Stimulated activated naive CD8-positive, alpha-beta T cell treated with anti-CD3 and anti-CD28 coated beads, Interleukin-15, Interleukin-2, amounts not matched to agents 100 U/mL and 50 U/mL, for 24 hours (primary cell): ENCODE measurements around the gene RABAC1.
"Not testable (repeated sequence)": the region's sequence is repeated elsewhere in the genome, so short reads cannot be mapped to it uniquely, and the experiment has no call there.

Experiments
- ATAC-seq: fragments of 150-1000 bp; cut with Tn5 transposase; one replicate; pipeline ENCODE4 v1.10.0; 2021
- DNase-seq: peaks from one replicate; pipeline ENCODE4 v3.0.0; 2021

Gene RABAC1

GRCh38 chr19:41945135-41945766 is 13.9 kb downstream of the RABAC1 start:
- DNase-seq (peak; percentile 91), ATAC-seq (peak; percentile 96)

- ATAC-seq (no peak), DNase-seq (no peak)
These were observed 14.8 kb downstream of the RABAC1 start for GRCh38 chr19:41944336-41944735.

- DNase-seq (no peak), ATAC-seq (no peak)
These were observed 17.5 kb downstream of the RABAC1 start for GRCh38 chr19:41941410-41942202.

GRCh38 chr19:41940731-41941409 is 18.3 kb downstream of the RABAC1 start:
- ATAC-seq (no peak), DNase-seq (no peak)

- ATAC-seq = no peak
- DNase-seq = peak; percentile 67
These were observed 19.0 kb downstream of the RABAC1 start for GRCh38 chr19:41939861-41940730.

GRCh38 chr19:41939209-41939608 is 19.9 kb downstream of the RABAC1 start:
- DNase-seq, ATAC-seq: not testable (repeated sequence)

- ATAC-seq = no peak
These were observed 21.3 kb downstream of the RABAC1 start for GRCh38 chr19:41937525-41938468.

GRCh38 chr19:41936961-41937360 is 22.2 kb downstream of the RABAC1 start:
- no peak for DNase-seq

More at GRCh38 chr19:41937525-41938468, 21.3 kb downstream of the RABAC1 start:
- no peak for DNase-seq

GRCh38 chr19:41936416-41936850 is 22.7 kb downstream of the RABAC1 start:
- DNase-seq (peak; percentile 45), ATAC-seq (peak; percentile 50)

More at GRCh38 chr19:41936961-41937360, 22.2 kb downstream of the RABAC1 start:
- ATAC-seq = no peak

GRCh38 chr19:41935760-41936415 is 23.2 kb downstream of the RABAC1 start:
- ATAC-seq (no peak), DNase-seq (peak; percentile 47)

- DNase-seq (peak; percentile 91), ATAC-seq (peak; percentile 68)
These were observed 24.2 kb downstream of the RABAC1 start for GRCh38 chr19:41934849-41935374.

GRCh38 chr19:41933693-41934426 is 25.3 kb downstream of the RABAC1 start:
- ATAC-seq (no peak), DNase-seq (no peak)

- ATAC-seq (no peak), DNase-seq (no peak)
These were observed 26.3 kb downstream of the RABAC1 start for GRCh38 chr19:41932720-41933332.

GRCh38 chr19:41932259-41932719 is 26.8 kb downstream of the RABAC1 start:
- no peak for ATAC-seq
- no peak for DNase-seq

GRCh38 chr19:41930926-41931592 is 28.1 kb downstream of the RABAC1 start:
- ATAC-seq (no peak), DNase-seq (no peak)

GRCh38 chr19:41930322-41930722 is 28.8 kb downstream of the RABAC1 start:
- no peak for DNase-seq
- no peak for ATAC-seq

- ATAC-seq = no peak
- no peak for DNase-seq
These were observed 29.5 kb downstream of the RABAC1 start for GRCh38 chr19:41929536-41930071.
